Erythroblast (primary cell): Measurements from ENCODE around the gene CPLANE1.

Source experiments
- GATA1 ChIP-seq: IDR thresholded peaks from 2 replicates; pipeline ENCODE4 v1.6.1; 2011; ENCODE audit warnings: low read depth, mild to moderate bottlenecking, control low read depth, low read length, moderate library complexity
- POLR2A ChIP-seq: IDR thresholded peaks from 2 replicates; pipeline ENCODE4 v1.6.1; 2011; ENCODE audit warnings: mild to moderate bottlenecking, low read length

- TF ChIP-seq POLR2A: no peak
- no peak for TF ChIP-seq GATA1
Observed at GRCh38 chr5:37060030-37060429, 189.1 kb downstream of the CPLANE1 start.
